Endothelial cell of umbilical vein (primary cell): ENCODE data around the gene EQTN.

Experiments used
- EZH2 ChIP-seq: IDR thresholded peaks from 2 replicates; pipeline ENCODE4 v1.6.1; 2012; ENCODE audit warnings: borderline replicate concordance, low read depth, mild to moderate bottlenecking, moderate library complexity, low read length, inconsistent platforms; ENCODE audit not compliant: severe bottlenecking
- JUN ChIP-seq: IDR thresholded peaks from 2 replicates; pipeline ENCODE4 v1.6.1; 2011; ENCODE audit warnings: borderline replicate concordance, low read depth; ENCODE audit not compliant: insufficient read length, insufficient read depth
- MYC ChIP-seq: IDR thresholded peaks from one replicate; pipeline ENCODE4 v1.6.1; 2011; ENCODE audit warnings: mild to moderate bottlenecking, low read depth, low read length
- POLR2A ChIP-seq: IDR thresholded peaks from 2 replicates; pipeline ENCODE4 v1.6.1; 2012; ENCODE audit warnings: low read depth, mild to moderate bottlenecking, control low read depth, low read length
- POLR2AphosphoS5 ChIP-seq: IDR thresholded peaks from 2 replicates; pipeline ENCODE4 v1.6.1; 2012; ENCODE audit warnings: low read depth, mild to moderate bottlenecking, control low read depth, low read length, moderate library complexity; ENCODE audit not compliant: insufficient read depth
- TF ChIP-seq, protein P1 (sequence below), 2 donors: IDR thresholded peaks; 1 replicate in 1 of 2; 2 replicates in 1 of 2; pipeline ENCODE4 v1.5.1; 2011; ENCODE audit warnings: low read length in 2 of 2, mild to moderate bottlenecking in 2 of 2, moderate library complexity in 2 of 2, control low read depth in 1 of 2, inconsistent platforms in 1 of 2, low read depth in 1 of 2; ENCODE audit not compliant: insufficient read depth in 1 of 2; ENCODE audit errors: extremely low read depth in 1 of 2

DNA sequence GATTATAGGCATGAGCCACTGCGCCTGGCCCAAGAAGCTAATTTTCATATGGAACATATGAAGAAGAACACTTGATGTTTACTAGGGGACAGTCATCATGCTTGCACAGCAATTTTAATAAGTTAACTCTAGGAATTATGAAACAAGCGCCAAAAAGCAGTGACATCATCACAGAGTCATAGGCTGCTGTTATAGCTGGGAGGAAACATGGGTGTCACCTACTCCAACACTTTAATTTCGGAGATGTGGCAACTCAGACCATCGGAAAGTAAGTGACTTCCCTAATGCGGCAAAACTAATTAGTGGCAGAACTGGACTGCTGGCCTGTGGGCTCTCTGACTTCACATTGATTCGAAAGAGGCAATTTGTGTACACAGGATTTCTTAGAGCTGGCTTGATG is 38.1 kb upstream of the EQTN start:
- TF ChIP-seq, protein P1, sequence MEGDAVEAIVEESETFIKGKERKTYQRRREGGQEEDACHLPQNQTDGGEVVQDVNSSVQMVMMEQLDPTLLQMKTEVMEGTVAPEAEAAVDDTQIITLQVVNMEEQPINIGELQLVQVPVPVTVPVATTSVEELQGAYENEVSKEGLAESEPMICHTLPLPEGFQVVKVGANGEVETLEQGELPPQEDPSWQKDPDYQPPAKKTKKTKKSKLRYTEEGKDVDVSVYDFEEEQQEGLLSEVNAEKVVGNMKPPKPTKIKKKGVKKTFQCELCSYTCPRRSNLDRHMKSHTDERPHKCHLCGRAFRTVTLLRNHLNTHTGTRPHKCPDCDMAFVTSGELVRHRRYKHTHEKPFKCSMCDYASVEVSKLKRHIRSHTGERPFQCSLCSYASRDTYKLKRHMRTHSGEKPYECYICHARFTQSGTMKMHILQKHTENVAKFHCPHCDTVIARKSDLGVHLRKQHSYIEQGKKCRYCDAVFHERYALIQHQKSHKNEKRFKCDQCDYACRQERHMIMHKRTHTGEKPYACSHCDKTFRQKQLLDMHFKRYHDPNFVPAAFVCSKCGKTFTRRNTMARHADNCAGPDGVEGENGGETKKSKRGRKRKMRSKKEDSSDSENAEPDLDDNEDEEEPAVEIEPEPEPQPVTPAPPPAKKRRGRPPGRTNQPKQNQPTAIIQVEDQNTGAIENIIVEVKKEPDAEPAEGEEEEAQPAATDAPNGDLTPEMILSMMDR (IDR thresholded peaks at IDR 0.05; ENCODE audit: extremely low read depth in 1 of 2, insufficient read depth in 1 of 2, low read depth in 1 of 2, low read length in 2 of 2), result no peak
- TF ChIP-seq POLR2A, result no peak
- no peak for TF ChIP-seq EZH2
- TF ChIP-seq MYC, result no peak
- no peak for TF ChIP-seq POLR2AphosphoS5
- TF ChIP-seq JUN, result no peak
